ENCODE measurements around the gene ADCK1.

The ADCK1 gene

DNA sequence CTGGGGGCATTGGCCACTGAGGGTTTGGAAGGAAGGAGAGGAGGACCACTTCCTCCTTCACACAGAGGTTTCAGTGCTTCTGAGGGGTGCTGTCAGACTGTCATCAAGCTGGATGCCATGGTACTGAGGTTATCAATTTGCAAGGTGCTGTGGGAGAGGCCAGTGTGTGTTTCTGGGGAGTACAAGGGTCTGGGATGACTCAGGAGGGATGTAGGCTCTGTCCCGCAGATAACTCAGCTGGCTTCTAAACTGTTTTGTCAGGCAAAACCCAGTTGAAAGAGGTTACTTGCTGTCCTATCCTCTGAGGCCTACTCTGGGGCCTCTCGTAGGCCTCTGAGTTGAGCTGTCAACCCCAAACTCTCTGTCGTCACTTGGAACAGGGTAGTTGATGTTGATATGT, 22.8 kb downstream of the ADCK1 start:
- Histone ChIP-seq H3K9me3 (ENCODE audit: control insufficient read depth, low read length) (no peaks in the 10 kb centered on the region), H3K27me3 (ENCODE audit: control insufficient read depth, insufficient read depth, low read length) (no peaks in the 10 kb centered on the region), H3K36me3 (ENCODE audit: control insufficient read depth, insufficient read depth, low read length) (no peaks in the 10 kb centered on the region), H3K4me3 (ENCODE audit: low read length) (no peak overlapping the region), H3K4me1 (ENCODE audit: control insufficient read depth, insufficient read depth, low read length) (peaks cover 11% of the 10 kb centered on the region), H3K9ac (ENCODE audit: low read length) (no peak overlapping the region)

DNA sequence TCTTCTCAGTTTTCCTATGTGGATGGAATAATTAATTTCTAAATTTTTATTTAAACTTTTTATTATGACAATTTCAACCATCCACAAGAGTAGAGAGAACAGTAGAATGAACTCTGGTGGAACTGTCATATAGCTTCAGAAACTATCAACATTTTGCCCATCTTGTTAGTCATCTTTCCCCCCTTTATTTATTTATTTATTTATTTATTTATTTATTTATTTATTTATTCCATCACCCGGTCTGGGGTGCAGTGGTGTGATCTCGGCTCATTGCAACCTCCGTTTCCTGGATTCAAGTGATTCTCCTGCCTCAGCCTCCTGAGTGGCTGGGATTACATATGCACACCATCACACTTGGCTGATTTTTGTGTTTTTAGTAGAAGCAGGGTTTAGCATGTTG, 23.5 kb downstream of the ADCK1 start:
- H3K9me3 ChIP-seq (ENCODE audit: control insufficient read depth, low read length) = no peaks in the 10 kb centered on the region
- H3K9ac ChIP-seq (ENCODE audit: low read length) = no peak overlapping the region
- peaks cover 11% of the 10 kb centered on the region for H3K4me1 ChIP-seq (ENCODE audit: control insufficient read depth, insufficient read depth, low read length)
- no peak overlapping the region for H3K4me3 ChIP-seq (ENCODE audit: low read length)
- H3K27me3 ChIP-seq (ENCODE audit: control insufficient read depth, insufficient read depth, low read length) = no peaks in the 10 kb centered on the region
- H3K36me3 ChIP-seq (ENCODE audit: control insufficient read depth, insufficient read depth, low read length) = no peaks in the 10 kb centered on the region

DNA sequence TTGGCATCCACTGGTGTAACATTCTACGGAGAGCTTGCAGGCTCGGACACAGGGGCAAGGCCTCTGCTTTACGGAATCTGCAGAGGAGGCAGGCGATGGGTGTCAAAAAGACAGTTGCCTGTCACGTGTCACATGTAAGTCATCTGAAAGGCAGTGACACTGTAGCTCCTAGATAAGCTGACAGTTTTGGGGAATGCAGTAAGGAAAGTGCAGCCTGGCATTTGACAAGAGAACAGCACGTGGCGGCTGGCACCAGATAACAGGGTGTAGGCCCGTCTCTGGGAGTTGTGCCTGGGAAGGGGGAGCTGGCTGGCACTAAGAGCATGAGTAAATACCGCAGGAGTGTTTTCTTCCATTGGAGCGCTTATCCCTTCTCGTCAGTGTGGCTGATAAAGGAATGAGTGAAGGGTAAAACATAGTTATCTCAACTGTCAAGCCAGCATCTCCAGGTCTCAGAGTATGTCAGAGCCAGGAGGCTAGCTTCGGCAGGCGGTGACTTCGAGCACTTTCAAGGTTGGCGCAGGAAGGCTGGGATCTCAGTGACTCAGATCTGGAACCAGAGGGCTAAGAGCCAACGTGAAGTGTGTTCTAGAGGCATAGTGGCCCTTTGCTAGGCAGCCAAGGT, 26.1 kb downstream of the ADCK1 start:
- no peak overlapping the region for H3K9ac ChIP-seq (ENCODE audit: low read length)
- H3K27me3 ChIP-seq (ENCODE audit: control insufficient read depth, insufficient read depth, low read length) = no peaks in the 10 kb centered on the region
- peaks cover 11% of the 10 kb centered on the region for H3K4me1 ChIP-seq (ENCODE audit: control insufficient read depth, insufficient read depth, low read length)
- no peaks in the 10 kb centered on the region for H3K9me3 ChIP-seq (ENCODE audit: control insufficient read depth, low read length)
- H3K36me3 ChIP-seq (ENCODE audit: control insufficient read depth, insufficient read depth, low read length) = no peaks in the 10 kb centered on the region
- no peak overlapping the region for H3K4me3 ChIP-seq (ENCODE audit: low read length)

DNA sequence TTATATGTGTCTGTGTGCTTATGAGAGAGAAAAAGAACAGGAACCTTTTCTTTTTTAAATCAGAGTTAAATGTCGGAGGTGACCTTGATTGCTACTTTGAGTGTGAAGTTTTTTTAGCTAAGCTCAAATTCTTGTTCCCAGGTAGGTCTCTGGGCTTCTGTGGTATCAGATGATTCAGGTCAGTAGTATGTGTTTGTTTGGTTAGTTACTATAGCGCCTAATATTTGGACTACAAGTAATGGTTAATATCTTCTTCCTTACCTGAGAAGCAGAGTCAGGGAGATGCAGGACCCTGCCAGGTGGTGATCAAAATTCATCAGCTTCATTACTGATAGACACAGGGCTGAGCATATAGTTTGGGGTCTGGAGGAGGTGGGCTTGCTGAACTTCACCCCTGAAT, 30.8 kb downstream of the ADCK1 start:
- Histone ChIP-seq H3K27me3 (ENCODE audit: control insufficient read depth, insufficient read depth, low read length) (no peaks in the 10 kb centered on the region), H3K9ac (ENCODE audit: low read length) (no peak overlapping the region), H3K4me3 (ENCODE audit: low read length) (no peak overlapping the region), H3K4me1 (ENCODE audit: control insufficient read depth, insufficient read depth, low read length) (peaks cover 11% of the 10 kb centered on the region), H3K9me3 (ENCODE audit: control insufficient read depth, low read length) (no peaks in the 10 kb centered on the region), H3K36me3 (ENCODE audit: control insufficient read depth, insufficient read depth, low read length) (no peaks in the 10 kb centered on the region)

DNA sequence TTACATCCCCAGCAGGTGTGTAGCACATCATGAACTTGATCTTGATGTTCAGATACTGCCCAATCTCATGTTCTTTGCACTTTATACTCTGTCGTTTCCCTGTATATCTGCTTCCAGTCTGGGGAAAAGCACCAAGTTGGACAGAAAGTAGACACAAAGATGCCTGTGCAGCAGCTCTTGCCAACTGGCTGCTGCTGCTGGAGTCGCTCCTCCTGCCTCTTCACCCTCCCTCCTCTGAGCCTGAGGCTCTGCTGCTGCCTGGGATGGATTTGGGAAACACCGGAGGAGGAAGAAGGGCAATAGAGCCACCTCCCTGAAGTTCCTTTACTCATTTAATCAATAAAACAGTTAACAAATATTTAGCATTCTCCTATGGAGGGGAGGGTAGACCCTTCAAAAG, 32.4 kb downstream of the ADCK1 start:
- no peaks in the 10 kb centered on the region for H3K27me3 ChIP-seq (ENCODE audit: control insufficient read depth, insufficient read depth, low read length)
- no peak overlapping the region for H3K9ac ChIP-seq (ENCODE audit: low read length)
- no peaks in the 10 kb centered on the region for H3K4me1 ChIP-seq (ENCODE audit: control insufficient read depth, insufficient read depth, low read length)
- no peaks in the 10 kb centered on the region for H3K9me3 ChIP-seq (ENCODE audit: control insufficient read depth, low read length)
- H3K36me3 ChIP-seq (ENCODE audit: control insufficient read depth, insufficient read depth, low read length) = no peaks in the 10 kb centered on the region
- H3K4me3 ChIP-seq (ENCODE audit: low read length) = no peak overlapping the region

DNA sequence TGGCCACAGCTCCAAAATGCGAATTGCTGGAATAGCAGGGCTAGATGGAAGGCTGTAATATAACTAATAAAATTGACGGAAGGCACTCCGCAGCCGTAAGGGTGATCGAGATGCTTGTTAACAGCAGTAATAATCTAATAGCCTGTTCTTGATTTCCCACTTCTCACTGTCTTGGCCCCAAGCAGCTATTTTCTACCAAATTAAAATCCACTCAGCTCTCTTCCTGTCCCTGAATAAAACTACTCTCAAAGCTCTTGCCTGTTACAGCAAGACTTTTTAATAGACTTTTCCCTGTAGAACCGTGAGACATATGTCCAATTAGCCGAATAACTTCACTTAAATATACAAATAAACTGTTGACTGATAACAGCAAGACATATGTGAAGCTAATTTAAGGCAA, 38.0 kb downstream of the ADCK1 start:
- no peaks in the 10 kb centered on the region for H3K36me3 ChIP-seq (ENCODE audit: control insufficient read depth, insufficient read depth, low read length)
- no peak overlapping the region for H3K4me3 ChIP-seq (ENCODE audit: low read length)
- H3K9me3 ChIP-seq (ENCODE audit: control insufficient read depth, low read length) = no peaks in the 10 kb centered on the region
- H3K27me3 ChIP-seq (ENCODE audit: control insufficient read depth, insufficient read depth, low read length) = no peaks in the 10 kb centered on the region
- no peaks in the 10 kb centered on the region for H3K4me1 ChIP-seq (ENCODE audit: control insufficient read depth, insufficient read depth, low read length)
- no peak overlapping the region for H3K9ac ChIP-seq (ENCODE audit: low read length)

DNA sequence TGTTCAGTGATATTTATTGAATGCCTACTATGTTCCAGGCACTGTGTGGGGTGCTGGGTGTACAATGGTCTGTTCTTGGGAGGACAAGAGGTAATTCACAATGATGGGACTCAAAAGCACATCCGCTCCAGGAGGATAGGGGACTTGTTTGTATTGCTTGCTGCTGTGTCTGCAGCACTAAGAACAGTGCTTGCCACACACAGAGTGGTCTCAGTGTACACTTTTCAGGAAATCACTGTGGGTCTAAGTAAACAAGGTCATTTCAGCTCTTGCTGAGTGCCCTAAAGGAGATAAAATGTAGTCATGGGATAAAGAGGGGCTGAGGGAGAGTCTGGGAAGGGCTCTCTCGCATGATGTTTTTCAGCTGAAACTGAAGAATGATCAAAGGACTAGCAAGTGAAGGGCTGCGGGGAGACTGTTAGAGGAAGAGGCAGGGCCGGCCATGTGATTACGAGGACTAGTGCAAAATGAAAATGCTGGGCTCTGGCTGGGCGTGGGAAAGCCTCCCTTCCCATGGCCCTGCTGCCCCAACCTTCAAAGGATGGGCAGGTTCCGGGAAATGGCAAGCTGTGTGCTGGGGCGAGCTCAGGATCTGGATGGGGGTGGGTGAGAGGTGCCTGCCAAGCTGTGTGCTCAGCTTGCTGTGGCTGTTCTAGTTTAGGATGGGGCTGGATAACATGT, 39.1 kb downstream of the ADCK1 start:
- Histone ChIP-seq H3K9me3 (ENCODE audit: control insufficient read depth, low read length) (no peaks in the 10 kb centered on the region), H3K4me1 (ENCODE audit: control insufficient read depth, insufficient read depth, low read length) (no peaks in the 10 kb centered on the region), H3K4me3 (ENCODE audit: low read length) (no peak overlapping the region), H3K9ac (ENCODE audit: low read length) (no peak overlapping the region), H3K27me3 (ENCODE audit: control insufficient read depth, insufficient read depth, low read length) (no peaks in the 10 kb centered on the region), H3K36me3 (ENCODE audit: control insufficient read depth, insufficient read depth, low read length) (no peaks in the 10 kb centered on the region)

DNA sequence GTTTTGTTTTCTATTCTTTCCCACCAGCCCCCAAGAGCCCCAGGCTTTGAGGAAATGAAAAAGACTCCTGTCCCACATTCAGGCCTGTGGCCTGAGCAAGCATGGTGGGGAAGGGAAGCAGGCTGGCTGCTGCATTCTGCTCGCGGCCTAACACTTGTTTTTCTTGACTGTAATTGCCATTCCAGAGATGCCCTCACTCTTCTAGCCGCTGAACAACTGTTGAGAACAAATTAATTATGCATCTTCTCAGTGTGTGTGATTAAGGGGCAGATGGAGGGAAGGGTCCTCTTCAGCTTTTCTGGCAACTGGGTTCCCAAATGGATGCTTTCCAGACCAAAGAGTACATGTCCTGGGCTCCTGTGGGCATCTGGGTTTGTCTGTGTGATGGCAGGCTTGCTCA, 43.3 kb downstream of the ADCK1 start:
- H3K9ac ChIP-seq (ENCODE audit: low read length) = no peak overlapping the region
- no peaks in the 10 kb centered on the region for H3K36me3 ChIP-seq (ENCODE audit: control insufficient read depth, insufficient read depth, low read length)
- H3K27me3 ChIP-seq (ENCODE audit: control insufficient read depth, insufficient read depth, low read length) = no peaks in the 10 kb centered on the region

DNA sequence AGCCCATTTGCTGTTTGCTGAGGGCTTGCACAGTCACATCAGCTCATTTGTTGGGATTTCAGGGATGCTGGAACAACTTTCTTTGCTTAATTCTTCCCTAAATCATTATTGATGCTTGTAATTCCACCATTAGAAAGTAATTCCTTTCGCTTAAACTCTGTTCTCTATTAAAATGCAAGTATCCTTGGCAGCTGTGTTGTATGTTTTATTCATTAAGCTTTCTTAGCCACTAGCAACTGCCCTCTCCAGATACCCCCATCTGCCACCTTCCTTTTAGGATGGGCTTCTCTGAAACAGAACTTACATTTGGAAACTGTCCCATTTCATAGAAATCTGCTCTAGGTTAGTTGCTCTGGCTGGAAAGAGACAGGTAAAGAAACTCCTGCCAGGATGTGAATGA, 43.7 kb downstream of the ADCK1 start:
- H3K36me3 ChIP-seq (ENCODE audit: control insufficient read depth, insufficient read depth, low read length) = no peaks in the 10 kb centered on the region
- H3K9ac ChIP-seq (ENCODE audit: low read length) = no peak overlapping the region
- H3K27me3 ChIP-seq (ENCODE audit: control insufficient read depth, insufficient read depth, low read length) = no peaks in the 10 kb centered on the region
- no peaks in the 10 kb centered on the region for H3K9me3 ChIP-seq (ENCODE audit: control insufficient read depth, low read length)
- H3K4me1 ChIP-seq (ENCODE audit: control insufficient read depth, insufficient read depth, low read length) = no peaks in the 10 kb centered on the region
- no peak overlapping the region for H3K4me3 ChIP-seq (ENCODE audit: low read length)

More for the DNA sequence above, 43.3 kb downstream of the ADCK1 start:
- H3K4me1 ChIP-seq (ENCODE audit: control insufficient read depth, insufficient read depth, low read length) = no peaks in the 10 kb centered on the region
- no peaks in the 10 kb centered on the region for H3K9me3 ChIP-seq (ENCODE audit: control insufficient read depth, low read length)
- no peak overlapping the region for H3K4me3 ChIP-seq (ENCODE audit: low read length)

DNA sequence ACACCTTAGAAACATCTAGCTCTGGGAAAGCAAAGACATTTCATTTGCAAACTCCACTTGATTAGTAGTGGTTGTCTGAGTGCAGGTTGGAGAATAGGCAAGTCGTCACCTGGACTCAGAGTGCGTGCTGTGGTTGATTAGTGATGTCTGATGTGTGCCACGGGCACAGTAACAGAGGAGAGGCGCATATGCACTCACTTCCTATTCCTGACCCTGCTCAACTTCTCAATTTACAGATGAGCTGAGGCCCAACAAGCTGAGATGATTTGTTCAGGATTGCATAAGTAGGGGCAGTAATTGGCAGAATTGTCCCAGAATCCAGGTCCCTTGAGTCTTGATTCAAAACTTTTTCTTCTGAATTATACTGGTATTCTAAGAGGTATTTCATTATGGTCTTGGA, 44.9 kb downstream of the ADCK1 start:
- H3K9ac ChIP-seq (ENCODE audit: low read length) = no peak overlapping the region
- no peaks in the 10 kb centered on the region for H3K36me3 ChIP-seq (ENCODE audit: control insufficient read depth, insufficient read depth, low read length)
- no peaks in the 10 kb centered on the region for H3K4me1 ChIP-seq (ENCODE audit: control insufficient read depth, insufficient read depth, low read length)
- no peaks in the 10 kb centered on the region for H3K9me3 ChIP-seq (ENCODE audit: control insufficient read depth, low read length)
- H3K27me3 ChIP-seq (ENCODE audit: control insufficient read depth, insufficient read depth, low read length) = no peaks in the 10 kb centered on the region
- H3K4me3 ChIP-seq (ENCODE audit: low read length) = no peak overlapping the region

DNA sequence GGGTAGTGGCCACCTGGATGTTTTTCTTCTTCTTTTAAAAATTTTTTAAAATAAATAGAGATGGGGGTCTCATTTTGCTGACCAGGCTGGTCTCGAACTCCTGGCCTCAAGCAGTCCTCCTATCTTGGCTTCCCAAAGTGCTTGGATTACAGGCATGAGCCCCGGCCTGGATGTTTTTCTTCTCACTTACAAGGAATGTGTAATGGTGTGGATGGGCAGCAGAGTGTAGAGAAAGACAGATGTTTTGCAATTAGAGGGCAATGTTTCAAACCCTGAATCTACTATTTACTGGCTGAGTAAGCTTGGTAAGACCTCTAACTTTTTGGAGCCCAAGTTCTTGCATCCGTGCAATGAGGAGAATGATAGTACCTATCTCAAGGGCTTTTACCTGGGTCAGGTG, 48.1 kb downstream of the ADCK1 start:
- no peaks in the 10 kb centered on the region for H3K4me1 ChIP-seq (ENCODE audit: control insufficient read depth, insufficient read depth, low read length)
- no peak overlapping the region for H3K9ac ChIP-seq (ENCODE audit: low read length)
- no peaks in the 10 kb centered on the region for H3K36me3 ChIP-seq (ENCODE audit: control insufficient read depth, insufficient read depth, low read length)
- no peaks in the 10 kb centered on the region for H3K27me3 ChIP-seq (ENCODE audit: control insufficient read depth, insufficient read depth, low read length)
- H3K9me3 ChIP-seq (ENCODE audit: control insufficient read depth, low read length) = no peaks in the 10 kb centered on the region
- H3K4me3 ChIP-seq (ENCODE audit: low read length) = no peak overlapping the region

DNA sequence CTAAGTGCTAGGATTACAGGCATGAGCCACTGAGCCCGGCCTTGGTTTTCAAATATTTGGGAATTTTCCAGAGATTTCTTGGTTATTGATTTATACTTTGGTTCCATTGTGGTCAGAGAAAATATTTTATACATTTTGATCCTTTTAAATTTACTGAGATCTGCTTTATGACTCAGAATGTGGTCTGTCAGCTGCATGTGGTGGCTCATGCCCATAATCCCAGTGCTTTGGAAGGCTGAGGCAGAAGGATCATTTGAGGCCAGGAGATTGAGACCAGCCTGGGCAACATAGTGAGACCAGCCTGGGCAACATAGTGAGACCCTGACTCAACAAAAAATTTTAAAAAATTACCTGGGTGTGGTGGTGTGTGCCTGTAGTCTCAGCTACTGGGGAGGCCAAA, 49.8 kb downstream of the ADCK1 start:
- Histone ChIP-seq H3K36me3 (ENCODE audit: control insufficient read depth, insufficient read depth, low read length) (no peaks in the 10 kb centered on the region), H3K27me3 (ENCODE audit: control insufficient read depth, insufficient read depth, low read length) (no peaks in the 10 kb centered on the region), H3K4me1 (ENCODE audit: control insufficient read depth, insufficient read depth, low read length) (no peaks in the 10 kb centered on the region), H3K4me3 (ENCODE audit: low read length) (no peak overlapping the region), H3K9ac (ENCODE audit: low read length) (no peak overlapping the region), H3K9me3 (ENCODE audit: control insufficient read depth, low read length) (no peaks in the 10 kb centered on the region)

DNA sequence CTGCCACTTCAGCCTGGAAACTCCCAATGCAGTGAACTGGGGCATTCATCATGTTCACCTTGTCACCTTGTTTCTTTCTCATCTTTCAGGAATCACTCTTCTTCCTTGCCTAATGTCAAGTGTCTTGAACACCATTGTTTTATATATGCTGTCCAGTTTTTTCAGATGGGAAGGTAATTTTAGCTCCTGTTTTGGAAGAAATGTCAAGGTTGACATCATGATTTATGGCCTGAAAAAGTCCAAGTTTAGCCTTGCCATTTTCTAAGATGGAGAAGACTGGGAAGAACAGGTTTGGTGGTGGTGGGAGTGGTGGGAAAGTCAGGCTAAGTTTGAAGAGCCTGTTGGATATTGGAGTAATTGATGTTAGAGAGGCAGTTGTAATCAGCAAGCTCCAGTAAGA, 54.0 kb downstream of the ADCK1 start:
- Histone ChIP-seq H3K4me3 (ENCODE audit: low read length) (no peak overlapping the region), H3K27me3 (ENCODE audit: control insufficient read depth, insufficient read depth, low read length) (no peaks in the 10 kb centered on the region), H3K9ac (ENCODE audit: low read length) (no peak overlapping the region), H3K36me3 (ENCODE audit: control insufficient read depth, insufficient read depth, low read length) (no peaks in the 10 kb centered on the region), H3K9me3 (ENCODE audit: control insufficient read depth, low read length) (no peaks in the 10 kb centered on the region), H3K4me1 (ENCODE audit: control insufficient read depth, insufficient read depth, low read length) (no peaks in the 10 kb centered on the region)

Measured in mucosa of stomach (tissue), 1 donor.